Head of caudate nucleus (tissue), 42 donors: Measurements from ENCODE around the gene APBB2.
A peak's percentile ranks its signal among the peaks of the same experiment; 100 is the strongest.

Experiments
- DNase-seq, 42 donors: peaks; one replicate each; pipeline versions ENCODE4 v3.0.0 to v3.0.0-alpha.2; 2020 to 2021; ENCODE audit warnings: mixed read lengths in 7 of 42
- intact Hi-C: fragments of 100-400 bp; cut with DNase I; formaldehyde crosslinking; loops from one replicate; pipeline ENCODE4 v1.15.0; 2022

Gene APBB2

DNA sequence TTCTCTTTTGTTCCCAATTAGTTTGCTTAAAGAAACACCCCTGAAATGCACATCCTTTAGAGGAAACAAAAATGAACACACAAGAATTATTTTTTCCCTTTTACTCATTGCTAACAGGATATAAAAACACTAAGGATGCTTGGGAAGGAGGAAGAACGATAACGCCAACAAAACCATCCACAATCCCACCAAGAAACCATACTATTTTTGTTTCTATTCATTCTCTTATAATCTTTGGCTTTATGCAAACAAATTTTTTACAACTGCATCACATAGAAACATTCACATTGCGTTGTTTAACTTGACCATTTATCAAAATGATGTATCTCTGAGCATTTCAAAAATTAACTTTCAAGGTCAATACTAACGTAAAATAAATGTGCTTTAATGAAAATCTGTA is 12.0 kb downstream of the APBB2 start:
- no peak for DNase-seq
- intact Hi-C loops, result loop anchor here (10.0 kb wide), 1 partner anchor 58 kb away; no protein-coding TSS in a partner anchor

DNA sequence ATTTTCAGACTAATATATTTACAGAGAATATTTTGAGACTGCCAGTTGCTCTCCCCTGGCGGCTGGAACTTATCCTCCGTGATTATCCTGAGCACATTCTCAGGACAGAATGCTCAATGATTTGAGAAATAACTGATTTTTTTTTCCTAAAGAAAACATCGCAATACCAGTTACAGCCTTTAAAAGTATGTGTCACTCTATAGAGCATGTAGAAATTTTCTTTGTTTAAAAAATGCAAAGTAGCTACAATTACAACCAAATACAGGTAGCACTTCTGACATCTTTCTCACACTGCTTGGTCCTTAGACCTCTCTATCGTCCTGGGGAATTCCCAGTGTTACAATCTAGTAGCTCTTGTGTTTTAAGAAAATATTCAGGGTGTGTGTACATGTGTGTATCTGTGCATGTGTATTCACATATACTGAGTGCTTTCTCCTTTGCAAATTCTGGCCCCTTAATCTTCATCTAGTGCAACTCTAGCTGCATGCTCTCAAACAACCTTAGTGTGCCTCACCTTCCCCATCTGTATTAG is 13.8 kb downstream of the APBB2 start:
- no peak for DNase-seq
- intact Hi-C loops, result loop anchor here (10.0 kb wide), 1 partner anchor 56 kb away; no protein-coding TSS in a partner anchor

GRCh38 chr4:41199788-41200187 is 14.6 kb downstream of the APBB2 start:
- no peak for DNase-seq
- intact Hi-C loops, result loop anchor here (10.0 kb wide), 1 partner anchor 55 kb away; no protein-coding TSS in a partner anchor

- intact Hi-C loops, result no loop called here
Measured at GRCh38 chr4:41197996-41198395, 16.3 kb downstream of the APBB2 start.

DNA sequence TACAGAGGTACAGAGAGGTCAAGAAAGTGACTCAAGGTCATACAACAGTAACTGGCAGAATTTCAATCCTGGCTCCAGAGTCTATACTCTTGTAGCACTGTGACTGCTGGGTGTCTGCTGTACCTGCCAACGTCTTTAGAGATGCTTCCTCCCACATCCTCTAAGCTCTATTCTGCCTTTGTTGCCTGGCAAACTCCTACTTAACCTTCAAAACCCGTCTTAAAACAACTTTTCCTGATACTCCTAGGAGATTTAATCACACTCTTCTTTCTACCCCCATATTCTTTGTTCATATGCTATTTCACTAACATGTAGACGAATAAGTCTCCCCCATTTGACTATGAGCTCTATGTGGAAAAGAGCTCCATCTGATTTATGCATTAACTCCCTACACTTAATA is 16.8 kb downstream of the APBB2 start:
- intact Hi-C loops, result no loop called here
- no peak for DNase-seq

More at GRCh38 chr4:41197996-41198395, 16.3 kb downstream of the APBB2 start:
- DNase-seq, result no peak

DNA sequence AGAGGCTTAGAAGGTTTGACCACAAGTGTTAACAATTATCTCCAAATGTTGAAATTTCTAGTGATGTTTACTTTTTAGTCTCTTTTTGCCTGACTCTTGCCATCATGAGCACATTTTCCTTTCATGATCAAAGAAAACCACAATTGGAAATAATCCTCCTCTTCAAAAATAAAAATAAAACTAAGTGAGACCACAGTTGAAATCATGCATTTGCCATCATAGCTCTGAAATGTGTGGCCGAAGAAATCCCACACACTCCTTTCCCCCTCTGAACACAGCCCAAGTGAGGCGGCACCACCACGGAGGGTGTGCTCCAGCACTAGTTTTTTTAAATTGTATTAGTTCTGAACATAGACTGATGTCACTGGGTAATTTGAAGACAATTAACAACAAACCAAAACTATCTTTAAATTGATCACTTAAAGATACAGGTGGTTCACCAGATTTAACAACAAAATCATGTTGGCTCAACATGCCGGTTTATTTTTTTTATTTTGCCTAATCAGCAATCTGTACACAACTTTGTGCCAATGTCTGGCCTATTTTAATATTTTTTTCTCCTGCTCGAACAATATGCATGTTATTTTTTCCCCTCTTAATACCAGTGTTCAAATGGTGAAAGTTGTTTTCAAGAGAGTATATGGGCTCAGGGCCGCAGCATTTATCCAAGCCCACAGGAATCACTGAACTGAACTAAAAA is 17.6 kb downstream of the APBB2 start:
- intact Hi-C loops, result no loop called here
- no peak for DNase-seq

- DNase-seq, result no peak
- intact Hi-C loops, result no loop called here
Measured at GRCh38 chr4:41192136-41192535, 22.2 kb downstream of the APBB2 start.

- no peak for DNase-seq
- intact Hi-C loops, result no loop called here
Measured at GRCh38 chr4:41189666-41190065, 24.7 kb downstream of the APBB2 start.

- no peak for DNase-seq
- intact Hi-C loops, result no loop called here
Measured at GRCh38 chr4:41189076-41189475, 25.3 kb downstream of the APBB2 start.

DNA sequence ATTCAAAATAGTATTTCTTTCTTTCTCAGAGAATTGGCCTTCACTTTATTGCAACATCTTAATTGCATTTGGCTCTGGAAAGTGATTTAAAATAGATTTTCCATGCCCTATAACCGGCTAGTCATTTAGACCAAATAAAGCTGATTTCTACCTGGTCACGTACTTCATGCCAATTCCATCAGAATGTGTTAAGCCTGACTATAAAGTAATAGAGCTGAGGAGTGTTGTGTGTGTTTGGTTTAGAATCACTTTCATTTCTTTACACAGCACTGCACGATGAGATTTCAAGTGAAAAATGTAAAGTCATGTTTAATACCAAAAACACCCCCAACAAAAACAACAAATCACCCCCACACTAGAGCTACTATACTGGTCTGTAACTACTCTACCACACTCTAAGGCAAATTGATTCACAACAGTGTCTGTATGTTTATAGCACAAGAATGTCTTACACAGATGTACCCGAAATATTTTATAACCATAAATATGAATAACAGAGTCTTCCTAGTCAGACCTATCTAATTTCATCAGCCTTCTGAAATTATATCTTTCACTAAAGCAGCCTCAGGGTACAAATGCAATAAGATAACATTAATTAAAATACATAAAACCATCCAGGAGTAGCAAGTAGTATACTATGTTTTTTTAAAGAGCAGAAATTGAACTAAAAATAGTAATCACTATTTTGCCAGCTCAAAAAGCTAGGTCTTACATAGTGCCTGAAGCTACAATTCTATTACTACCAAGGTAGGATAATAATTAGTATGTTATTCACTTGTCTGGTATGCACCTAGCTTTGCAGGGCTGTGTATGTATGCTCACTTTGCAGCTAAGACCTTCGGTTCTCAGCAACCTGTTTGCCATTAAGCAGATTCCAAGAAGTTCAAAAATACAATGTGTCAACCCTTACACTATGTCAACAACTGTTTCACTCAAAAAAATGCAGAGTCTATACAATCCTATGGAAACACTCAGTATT is 28.4 kb downstream of the APBB2 start:
- DNase-seq, result no peak

DNA sequence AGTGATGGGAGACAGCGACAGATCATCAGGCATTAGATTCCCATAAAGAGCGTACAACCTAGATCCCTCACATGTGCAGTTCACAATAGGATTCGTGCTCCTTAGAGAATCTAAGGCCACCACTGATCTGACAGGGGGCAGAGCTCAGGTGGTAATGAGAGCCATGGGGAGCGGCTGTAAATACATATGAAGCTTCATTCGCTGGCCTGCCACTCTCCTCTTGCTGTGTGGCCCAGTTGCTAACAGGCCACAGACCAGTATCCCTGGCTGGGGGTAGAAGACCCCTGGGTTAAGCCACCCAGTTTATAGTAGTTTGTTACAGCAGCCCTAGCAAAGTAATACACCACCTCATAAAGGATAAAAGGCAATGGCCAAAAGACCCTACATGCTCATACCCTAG is 30.3 kb downstream of the APBB2 start:
- DNase-seq, result no peak
- intact Hi-C loops, result no loop called here

More for the DNA sequence above, 28.4 kb downstream of the APBB2 start:
- intact Hi-C loops, result no loop called here

- intact Hi-C loops, result no loop called here
- DNase-seq, result no peak
Measured at GRCh38 chr4:41183021-41183553, 31.3 kb downstream of the APBB2 start.

GRCh38 chr4:41181037-41181436 is 33.3 kb downstream of the APBB2 start:
- intact Hi-C loops, result no loop called here
- peak in 32 of 42 donors; percentile 16 to 81 (median 51) for DNase-seq

GRCh38 chr4:41179498-41180195 is 34.7 kb downstream of the APBB2 start:
- intact Hi-C loops, result no loop called here

GRCh38 chr4:41178372-41179370 is 35.7 kb downstream of the APBB2 start:
- intact Hi-C loops, result no loop called here
- DNase-seq, result peak in 5 of 42 donors; percentile 10 to 64 (median 18)

More at GRCh38 chr4:41179498-41180195, 34.7 kb downstream of the APBB2 start:
- no peak for DNase-seq

GRCh38 chr4:41177016-41177415 is 37.3 kb downstream of the APBB2 start:
- intact Hi-C loops, result no loop called here
- DNase-seq, result peak in 1 of 42 donors; percentile 28

DNA sequence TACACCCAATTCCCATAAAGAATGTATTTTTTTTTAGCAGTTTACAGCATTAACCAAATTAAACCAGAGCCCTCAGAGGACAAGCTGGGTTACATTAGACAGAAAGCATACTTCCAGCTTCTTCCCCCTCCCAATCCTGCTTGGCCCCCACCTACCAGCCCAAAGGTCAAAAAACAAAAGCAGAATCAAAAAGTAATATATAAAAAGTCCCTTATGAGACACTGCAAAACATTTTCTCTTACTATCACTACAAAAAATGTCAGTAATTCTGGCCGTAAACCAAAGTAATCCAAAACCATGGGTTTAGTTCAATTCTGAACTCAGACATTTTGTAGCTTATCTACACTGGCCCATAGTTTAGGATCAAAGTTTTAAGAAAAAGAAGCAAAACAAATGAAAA is 38.0 kb downstream of the APBB2 start:
- DNase-seq, result no peak
- intact Hi-C loops, result no loop called here

DNA sequence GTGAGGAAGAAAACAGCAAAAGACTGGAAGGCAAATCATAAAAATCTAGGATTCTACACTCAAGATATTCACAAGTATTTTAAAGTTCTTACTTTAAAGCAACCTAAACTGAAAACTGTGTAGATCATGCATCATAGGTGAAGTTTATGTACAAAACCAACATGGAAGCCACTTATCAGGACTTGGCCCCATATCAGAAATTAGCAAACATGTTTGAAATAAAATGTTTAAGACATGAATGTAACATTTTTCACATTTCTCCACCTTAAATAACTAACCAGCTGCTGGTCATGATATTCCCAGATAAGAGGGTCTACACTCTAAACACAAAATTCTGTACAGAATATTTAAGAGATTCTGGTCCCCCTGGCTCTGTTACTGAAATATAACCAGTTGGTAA is 38.5 kb downstream of the APBB2 start:
- intact Hi-C loops, result no loop called here
- DNase-seq, result no peak
